Fibroblast of upper back skin (primary cell): ENCODE measurements around the gene CCND1.
"Not testable (repeated sequence)": the region's sequence is repeated elsewhere in the genome, so short reads cannot be mapped to it uniquely, and the experiment has no call there.

Experiments
- DNase-seq: peaks from one replicate; pipeline ENCODE4 v3.0.0-alpha.2; 2013

Gene CCND1

DNA sequence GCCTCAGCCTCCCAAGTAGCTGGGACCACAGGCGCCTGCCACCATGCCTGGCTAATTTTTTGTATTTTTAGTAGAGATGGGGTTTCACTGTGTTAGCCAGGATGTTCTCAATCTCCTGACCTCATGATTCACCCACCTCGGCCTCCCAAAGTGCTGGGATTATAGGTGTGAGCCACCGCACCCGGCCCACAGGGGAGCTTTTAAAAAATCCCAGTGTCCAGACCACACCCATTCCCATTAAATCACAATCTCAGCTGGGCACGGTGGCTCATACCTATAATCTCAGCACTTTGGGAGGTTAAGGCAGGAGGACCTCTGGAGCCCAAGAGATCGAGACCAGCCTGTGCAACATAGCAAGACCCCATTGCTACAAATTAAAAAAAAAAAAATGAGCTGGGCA is 55.0 kb downstream of the CCND1 start:
- not testable (repeated sequence) for DNase-seq

- DNase-seq: no peak
Measured at GRCh38 chr11:69696749-69697468, 56.0 kb downstream of the CCND1 start.

- DNase-seq: no peak
Measured at GRCh38 chr11:69697469-69697843, 56.5 kb downstream of the CCND1 start.

DNA sequence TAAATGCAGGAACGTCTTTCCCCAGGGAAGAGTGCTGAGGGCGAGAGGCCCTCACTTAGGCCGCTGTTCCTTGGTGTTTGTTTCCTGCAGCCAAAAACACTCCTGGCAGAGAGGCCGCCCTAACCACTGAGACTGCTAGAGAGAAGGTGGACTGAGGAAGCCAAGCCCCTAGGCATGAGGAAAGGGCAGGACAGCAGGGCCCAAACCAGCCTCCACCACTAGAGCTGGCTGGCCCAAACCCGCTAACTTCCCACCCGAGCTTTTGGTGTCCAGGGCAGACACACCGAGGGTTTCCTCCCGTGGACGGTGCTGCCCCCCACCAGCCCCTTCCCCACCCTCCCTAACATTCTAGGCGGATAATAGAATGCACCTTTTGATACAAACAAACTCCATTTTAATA is 56.9 kb downstream of the CCND1 start:
- DNase-seq: no peak

GRCh38 chr11:69698362-69698761 is 57.4 kb downstream of the CCND1 start:
- DNase-seq: no peak

DNA sequence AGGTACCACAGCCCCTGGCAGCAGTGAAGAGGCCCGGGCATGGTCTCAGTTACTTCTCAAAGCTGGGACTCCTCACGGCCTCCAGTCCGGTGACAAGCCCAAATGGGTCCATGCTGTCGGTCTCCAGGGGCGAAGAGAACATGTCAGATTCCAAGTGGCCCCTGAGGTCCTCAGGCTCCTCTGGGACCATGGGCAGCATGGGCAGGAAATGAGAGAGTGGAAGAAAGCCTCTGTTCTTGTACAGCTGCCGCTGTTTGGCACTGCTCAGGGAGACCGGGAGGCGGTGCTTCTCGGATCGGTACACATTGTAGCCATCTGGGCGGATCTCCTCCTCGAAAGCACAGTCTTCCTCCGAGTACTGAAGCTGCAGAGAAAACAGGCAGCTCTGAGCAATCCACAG is 58.3 kb downstream of the CCND1 start:
- no peak for DNase-seq

DNA sequence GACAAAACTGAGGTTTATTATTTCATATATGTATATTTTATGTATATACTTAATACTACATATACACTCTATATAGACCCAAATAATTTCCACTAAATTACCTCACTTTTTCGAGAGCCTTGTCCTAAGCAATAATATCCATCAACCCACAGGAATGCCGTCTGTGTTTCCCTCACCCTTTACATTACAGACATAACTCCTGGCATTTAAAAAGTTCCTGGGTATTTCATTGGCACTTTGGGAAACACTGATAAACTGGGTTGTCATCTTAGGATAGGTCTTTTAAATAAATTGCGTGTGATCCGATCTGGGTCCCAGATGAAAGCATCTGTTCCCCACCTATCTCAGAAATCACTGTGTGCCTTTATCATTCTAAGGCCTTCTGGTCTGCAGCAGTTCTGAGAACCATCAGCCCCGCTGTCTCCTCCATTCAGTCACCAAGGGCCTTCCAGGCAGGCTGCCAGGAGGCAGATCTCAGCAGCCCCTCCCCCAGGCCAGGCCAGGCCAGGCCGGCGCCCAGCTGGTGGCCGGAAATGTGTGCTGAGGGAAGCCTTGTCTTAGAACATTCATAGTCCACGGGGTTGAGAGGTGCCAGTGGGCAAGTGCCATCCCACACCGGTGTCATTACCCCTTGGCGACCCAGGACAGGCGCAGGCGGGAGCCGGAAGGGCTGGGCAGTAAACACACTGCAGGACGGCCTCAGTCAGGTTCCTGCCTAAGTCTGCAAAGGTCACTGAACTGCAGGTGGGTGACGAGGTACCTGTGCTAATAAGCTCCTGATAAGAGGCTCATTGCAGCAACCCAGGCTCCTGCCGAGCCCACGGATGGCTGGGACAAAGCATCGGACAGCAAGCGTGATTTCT is 59.6 kb downstream of the CCND1 start:
- DNase-seq: peak; percentile 62

DNA sequence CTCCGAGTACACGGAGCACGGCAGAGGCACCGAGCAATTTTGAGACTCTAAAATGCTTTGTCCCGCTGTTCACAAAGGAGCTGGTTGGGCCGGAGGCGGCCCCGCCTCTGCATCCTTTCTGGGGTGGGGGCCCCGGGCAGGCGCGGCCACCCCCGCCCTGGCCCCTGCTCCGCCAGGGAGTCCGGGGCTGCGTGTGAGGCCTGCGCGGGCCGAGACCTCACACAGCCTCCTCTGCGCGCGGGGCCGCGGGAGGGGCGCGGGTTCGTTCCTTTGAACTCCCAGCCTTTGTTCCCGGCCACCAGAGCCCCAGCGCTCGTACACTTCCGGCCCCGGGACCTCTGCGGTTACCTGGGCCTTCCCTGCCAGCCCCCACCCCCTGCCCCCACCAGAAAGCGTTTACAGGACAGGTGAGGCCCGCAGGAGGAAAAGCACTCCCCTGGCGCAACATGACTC is 61.3 kb downstream of the CCND1 start:
- DNase-seq: no peak

DNA sequence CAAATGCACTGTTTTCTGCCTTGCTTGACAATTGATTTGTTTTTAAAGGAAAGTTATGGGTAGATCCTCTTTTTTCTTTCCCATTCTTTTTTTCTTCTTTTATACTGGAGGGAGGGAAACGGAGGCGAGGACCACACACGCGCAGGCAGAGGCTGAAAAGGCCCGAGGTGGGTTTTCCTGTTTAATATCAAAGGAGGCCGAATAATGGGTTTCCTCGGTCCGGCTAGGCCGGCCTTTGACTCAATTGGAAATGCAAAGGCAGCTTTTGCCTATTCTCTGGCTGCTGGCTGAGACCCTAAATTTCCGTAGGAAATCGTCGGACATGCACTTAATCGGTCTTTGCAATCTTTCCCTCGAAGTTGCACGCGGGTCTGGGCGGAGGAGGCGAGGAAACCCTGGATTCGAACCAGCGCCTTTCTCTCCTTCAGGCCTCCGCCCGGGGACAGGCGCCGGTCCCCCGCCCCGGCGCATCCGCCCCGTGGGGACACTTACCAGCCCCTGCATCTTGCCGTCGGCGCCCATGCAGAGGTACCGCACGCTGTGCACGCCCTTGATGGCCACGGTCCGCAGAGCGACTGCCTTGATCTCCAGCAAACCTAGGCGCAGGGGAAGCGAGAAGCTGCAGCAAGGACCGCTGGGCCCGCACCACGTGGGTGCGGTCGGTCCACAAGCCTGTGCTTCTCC is 62.0 kb downstream of the CCND1 start:
- no peak for DNase-seq

- no peak for DNase-seq
Measured at GRCh38 chr11:69703453-69703767, 62.5 kb downstream of the CCND1 start.
